Kasumi-1 (cell line): ENCODE results near the gene PTPN13.

Experiments
- DNase-seq, 2 experiments: peaks; one replicate each; lab custom pipeline; 2025; lab: John Stamatoyannopoulos, UW

Gene PTPN13

DNA sequence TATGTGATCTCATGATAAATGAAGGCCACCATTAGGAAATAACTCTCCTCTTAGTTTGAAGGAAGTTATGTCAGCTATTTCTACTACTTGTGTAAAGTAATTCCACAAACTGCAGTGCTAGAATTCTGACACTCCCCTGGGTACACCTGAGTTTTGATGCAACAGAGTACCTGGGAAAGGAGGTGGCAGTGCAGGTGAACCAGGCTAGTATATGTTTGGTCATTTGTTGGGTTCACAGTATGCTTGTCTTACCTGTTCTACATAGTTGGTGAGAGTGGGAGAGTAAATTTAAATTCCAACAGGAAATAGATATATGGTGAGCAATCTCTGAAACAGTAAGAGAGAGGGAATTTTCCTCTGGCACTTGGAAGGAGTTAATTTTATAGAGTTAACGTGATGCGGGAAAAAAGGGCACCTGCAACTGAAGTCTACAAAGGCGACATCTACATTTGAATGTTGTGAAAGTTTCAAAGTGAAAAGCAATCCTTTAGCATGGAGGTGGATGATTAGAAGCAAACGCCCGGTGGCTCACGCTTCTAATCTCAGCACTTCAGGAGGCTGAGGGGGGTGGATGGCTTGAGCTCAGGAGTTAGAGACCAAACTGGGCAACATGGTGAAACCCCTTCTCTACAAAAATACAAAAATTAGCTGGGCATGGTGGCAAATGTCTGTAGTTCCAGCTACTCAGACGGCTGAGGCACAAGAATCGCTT lies 263.4 kb downstream of the PTPN13 start:
- no peak for DNase-seq
